ENCODE measurements around the gene SLC25A25.

GRCh38 chr9:128053560-128053959 lies 14.5 kb upstream of the SLC25A25 start:
- TF ChIP-seq CTCF (IDR thresholded peaks at IDR 0.05) (no peak), REST (IDR thresholded peaks at IDR 0.05; ENCODE audit: insufficient read depth in 1 of 2, low read depth in 2 of 2, low read length in 1 of 2) (no peak), SIN3A (IDR thresholded peaks at IDR 0.05; ENCODE audit: borderline replicate concordance, insufficient read depth, low read depth, low read length) (no peak)
